A172 (cell line): ENCODE data around the gene COL6A3. TPM values are rescaled to one million over a fixed set of nuclear protein-coding genes. Genes with fewer than 3 reads are reported as not detected.
"Not testable (repeated sequence)": the region's sequence is repeated elsewhere in the genome, so short reads cannot be mapped to it uniquely, and the experiment has no call there.

Experiments used
- DNase-seq: peaks from one replicate; pipeline ENCODE4 v3.0.0-alpha.2; 2015; ENCODE audit warnings: low spot score
- total RNA-seq: library from RNA; depleted of rRNA; stranded (reverse); fragments of >200 nt; shearing (Covaris generic); gene quantifications from 2 replicates; pipeline ENCODE4 v1.2.3, GENCODE V29; 2014

Gene COL6A3
- total RNA-seq, 1 experiment from 2014 or later = 4.8 TPM

DNA sequence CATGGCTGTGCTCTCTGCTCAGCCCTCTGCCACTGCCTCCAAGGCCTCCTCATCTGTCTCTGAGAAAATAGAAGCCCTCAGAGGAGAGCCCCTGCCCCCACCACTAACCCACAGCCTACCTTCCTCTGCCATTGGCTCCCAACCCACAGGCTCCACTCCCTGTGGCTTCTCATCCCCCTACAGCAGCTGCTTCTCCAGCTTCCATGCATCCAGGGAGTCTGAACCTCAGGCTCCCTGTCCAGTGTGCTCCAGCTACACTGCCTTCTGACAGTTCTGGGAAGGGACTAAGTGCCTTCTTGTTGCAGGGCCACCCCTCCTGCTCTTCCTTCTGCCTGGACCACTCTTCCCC lies 29.3 kb downstream of the COL6A3 start:
- no peak for DNase-seq

DNA sequence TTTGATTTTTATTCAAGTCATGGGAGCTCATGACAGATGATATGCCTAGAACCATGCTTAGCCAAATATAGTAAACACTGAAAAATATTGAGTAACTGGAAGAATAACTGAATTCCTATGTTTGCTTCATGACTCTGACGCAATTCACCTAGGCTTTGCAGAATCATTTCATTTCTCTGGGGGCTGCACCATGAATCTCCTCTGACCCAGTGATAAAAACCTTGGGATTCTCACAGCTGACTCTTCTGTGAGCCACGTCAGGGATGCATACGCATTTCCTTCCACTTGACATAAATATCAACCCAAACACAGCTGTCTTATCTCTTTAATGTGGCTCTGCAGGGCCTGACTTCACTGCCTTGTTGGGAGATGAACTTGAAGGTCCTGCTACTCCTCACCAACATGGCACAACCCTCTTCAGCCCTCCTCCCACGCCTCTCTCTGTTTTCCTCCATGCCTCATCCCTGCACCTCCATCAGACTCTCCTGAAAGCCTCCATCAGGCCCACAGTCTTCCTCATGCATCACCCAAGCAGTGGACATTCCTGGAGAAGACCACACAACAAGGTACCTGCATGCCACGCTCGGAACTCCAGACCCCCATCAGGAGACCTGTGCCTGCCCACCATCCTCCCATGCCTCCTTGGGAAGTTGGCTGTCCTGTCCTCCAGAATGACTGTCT lies 29.8 kb downstream of the COL6A3 start:
- DNase-seq = no peak

DNA sequence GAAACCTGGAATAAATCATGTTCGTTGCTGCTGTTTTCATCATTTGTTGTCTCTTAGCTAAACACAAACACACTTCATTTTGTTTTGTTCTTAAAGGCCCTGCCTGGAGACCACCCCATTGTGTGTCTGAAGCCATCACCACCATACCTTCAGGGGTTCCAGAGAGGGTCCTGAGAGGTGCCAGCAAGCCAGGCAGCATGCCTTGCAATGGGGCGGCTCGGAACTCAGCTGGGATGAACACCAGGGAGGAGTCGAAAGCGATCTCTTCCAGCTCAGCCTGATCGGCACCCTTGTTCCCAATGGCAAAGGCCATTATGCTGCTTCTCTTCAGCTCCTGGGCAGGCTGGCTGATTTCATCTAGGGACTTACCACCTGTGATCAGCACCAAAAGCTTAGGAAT lies 33.2 kb downstream of the COL6A3 start:
- no peak for DNase-seq

DNA sequence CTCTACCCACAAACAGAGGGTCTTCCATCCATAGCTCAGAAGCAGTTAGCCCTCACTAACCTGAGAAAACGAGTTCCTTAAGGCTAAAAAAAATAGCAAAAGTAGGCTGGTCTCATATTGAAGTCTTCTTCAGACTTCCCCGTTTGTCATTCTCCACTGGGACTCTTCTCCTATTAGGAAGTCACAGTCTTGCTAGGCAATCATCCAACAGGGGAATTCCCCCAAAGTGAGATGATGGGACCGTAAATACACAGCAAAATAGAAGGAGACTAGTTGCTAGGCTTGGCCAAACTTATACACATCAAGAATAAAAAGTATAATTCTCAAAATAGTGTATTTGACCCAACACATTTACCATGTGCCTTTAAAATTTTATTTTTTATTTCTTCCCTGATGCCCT lies 34.3 kb downstream of the COL6A3 start:
- no peak for DNase-seq

DNA sequence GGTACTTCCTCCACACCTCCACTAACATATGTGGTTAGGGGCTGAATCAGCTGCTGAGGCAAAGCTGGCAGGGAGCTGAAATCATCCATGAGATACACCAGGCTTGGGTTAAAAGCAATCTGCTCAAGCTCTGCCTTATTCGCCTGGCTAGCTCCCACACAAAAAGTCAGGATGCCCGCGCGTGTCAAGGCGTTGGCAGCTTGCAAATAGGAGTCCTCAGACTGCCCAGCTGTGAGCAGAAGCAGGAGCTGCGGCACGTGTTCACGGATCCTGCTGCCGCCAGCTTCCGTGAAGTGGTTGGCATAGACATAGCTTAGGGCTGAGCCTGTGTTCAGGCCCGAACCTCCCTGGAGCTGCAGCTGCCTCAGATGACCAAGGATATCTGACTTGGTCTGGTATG lies 35.3 kb downstream of the COL6A3 start:
- DNase-seq = no peak

DNA sequence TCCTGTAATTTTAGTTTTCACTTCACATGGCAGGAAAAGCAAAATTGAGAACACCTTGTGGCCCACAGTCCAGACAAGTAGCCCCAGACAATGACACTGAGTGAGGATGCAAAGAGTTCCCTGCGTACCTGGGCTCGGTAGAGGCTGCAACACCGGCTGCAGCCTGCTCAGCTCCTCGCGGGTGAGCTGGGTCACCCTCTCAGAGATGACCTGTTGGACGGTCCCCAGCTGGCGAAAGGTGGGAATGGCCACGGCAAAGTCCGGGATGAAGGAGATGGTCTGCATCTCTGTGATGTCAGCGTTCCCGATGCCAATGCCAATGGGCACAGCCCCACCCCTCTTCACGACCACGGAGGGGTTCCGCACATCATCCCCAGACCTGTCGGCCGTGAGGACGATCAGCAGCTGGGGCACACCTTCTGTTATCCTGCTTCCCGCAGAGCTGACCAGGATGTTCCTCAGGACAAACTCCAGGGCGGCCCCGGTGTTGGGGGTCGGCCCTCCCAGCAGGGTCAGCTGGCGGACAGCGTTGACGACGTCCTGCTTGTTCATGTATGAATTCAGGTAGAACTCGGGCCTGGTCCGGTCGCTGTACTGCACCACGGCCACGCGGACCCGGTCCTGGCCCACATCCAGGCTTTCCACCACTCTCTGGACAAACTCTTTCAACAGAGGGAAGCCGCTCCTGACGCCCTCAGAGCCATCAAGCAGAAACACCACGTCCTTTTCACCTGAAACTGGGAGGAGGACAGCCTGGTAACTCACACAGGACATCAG lies 39.5 kb downstream of the COL6A3 start:
- no peak for DNase-seq

DNA sequence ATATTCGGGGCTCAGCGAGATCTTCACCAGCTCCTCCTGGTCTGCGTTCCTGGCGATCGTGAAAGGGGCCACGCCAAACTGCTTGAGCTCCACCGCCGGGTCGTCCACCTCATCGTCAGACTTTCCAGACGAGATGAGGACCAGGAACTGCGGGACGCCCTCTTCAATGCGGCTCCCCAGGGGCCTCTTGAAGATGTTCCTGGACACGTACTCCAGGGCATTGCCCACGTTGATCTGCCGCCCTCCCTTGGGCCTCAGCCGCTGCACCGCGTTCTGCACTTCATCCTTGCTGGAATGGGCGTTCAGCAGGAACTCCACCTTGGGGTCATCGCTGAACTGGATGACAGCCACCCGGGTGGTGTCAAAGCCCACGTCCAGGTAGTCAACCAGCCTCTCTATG lies 42.1 kb downstream of the COL6A3 start:
- no peak for DNase-seq

DNA sequence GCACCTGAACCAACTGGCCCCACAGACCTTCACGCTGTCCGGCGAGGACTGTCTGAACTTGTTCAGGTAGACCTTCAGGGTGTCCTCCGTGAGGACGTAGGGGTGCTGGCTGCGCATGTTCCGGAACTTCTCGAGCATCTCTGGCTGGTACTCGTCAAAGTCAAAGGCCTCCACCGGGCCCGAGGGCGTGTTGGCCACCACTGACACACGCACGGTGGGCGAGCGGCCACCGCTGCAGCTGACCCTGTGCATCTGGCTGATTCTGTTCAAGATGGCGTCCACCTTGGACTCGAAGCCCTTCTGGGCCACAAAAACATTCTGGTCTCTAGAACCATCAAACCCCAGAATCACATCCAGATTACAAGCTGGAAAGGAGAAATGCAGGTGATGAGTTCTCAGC lies 48.3 kb downstream of the COL6A3 start:
- no peak for DNase-seq

DNA sequence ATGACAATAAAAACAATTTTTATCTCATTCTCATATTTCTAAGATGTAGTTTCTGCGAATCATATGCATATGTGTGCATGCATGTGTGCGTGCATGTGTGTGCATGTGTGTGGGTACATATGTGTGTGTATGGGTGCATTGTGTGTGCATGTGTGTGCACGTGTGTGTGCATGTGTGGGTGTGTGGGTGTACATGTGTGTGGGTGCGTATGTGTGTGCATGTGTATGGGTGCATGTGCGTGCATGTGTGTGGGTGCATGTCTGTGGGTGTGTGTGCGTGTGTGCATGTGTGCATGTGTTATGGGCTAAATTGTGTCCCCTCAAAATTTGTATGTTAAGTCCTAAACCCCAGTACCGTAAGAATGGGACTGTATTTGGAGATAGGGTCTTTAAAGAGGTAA lies 49.3 kb downstream of the COL6A3 start:
- DNase-seq = no peak

DNA sequence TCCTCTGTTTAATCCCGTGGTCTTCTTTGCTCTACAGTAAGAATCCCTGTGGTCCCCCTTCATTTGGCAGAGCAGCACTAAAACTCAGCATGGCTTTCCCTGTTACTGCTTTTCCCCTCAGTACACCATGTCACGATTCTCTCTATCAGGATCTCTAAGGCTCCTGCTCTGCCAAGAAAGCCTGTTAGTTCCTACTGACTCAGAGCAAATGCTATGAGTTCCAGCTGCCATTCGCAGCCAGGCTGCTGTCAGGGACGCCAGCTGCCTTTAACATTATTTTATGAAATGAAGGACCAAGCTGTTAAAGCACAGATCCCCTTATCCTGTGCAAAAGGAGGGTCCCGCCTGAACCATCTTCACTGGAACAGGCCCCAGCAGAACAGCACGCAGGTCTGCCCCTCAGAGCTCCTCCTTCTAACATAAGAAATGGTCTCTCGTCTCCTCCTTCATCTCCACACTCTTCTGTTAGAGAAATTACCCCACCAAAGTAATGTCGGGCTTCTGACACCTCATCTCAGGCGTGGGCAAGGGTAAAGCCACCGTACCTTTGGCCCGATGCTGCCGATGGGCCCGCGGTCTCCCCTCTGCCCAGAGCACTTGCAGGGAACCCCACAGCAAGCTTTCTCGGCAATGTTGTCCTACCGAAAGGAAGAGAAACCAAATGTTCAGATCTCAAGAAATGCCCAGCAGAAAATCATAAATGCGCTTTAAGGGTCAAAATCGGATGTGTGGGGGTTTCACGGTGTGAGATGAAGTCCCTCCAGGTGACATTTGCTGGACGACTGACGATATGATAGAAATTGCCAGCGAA lies 52.6 kb downstream of the COL6A3 start:
- DNase-seq = no peak

DNA sequence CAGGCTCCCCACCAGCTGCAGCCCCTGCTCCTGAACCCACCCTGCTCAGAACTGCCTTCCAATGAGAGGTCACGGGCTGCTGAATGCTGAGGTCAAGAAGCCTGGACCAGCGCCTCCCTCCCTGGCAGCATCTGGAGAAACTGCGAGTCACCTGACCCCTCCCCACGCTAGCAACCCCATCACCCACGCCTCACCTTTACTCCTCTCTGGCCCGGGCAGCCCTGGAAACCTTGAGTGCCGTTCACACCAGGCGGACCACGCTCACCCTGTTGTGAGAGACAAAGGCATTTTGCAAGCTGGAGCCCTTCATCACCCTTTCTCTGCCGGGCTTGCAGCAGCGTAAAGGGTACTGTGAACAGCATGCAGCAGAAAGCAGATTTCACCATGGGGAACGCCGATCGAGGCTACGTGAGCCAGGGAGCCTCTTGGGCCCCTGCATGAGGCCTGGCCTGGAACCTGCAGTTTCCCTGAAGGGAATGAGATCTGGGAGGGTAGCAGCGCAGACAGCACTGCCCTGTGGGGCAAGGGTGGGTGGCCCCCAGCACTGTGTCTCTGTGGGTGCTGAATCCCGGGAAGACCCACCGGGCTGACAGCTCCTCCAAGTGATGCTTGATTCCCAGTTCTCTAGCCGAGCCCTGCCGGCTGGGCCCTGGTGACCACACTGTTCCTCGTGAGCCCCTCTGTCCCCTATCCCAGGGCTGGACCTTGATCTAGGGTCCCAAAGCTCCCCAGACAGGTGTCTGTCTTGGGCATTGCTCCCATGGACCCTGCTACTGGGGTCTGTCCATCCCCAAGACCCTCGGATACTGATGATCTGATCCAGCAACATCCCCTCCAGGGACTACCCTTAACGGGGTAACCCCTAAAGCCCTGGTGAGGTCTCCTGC lies 53.8 kb downstream of the COL6A3 start:
- DNase-seq = no peak

DNA sequence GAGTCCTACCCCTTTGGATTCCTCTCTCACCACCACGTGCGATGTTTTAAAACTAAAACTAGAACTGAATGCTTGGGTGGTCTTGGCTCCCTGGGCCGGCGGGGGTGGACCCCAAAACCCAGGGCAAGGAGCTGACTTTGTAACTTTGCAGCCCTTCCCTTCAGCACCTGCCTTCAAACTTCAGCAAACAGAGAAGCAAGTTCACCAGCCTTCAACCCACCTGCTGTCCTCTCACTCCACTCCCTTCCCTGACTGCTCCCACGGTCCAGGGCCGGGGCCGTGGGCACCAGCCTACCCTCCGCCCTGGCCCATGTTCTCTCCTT lies 54.5 kb downstream of the COL6A3 start:
- no peak for DNase-seq

DNA sequence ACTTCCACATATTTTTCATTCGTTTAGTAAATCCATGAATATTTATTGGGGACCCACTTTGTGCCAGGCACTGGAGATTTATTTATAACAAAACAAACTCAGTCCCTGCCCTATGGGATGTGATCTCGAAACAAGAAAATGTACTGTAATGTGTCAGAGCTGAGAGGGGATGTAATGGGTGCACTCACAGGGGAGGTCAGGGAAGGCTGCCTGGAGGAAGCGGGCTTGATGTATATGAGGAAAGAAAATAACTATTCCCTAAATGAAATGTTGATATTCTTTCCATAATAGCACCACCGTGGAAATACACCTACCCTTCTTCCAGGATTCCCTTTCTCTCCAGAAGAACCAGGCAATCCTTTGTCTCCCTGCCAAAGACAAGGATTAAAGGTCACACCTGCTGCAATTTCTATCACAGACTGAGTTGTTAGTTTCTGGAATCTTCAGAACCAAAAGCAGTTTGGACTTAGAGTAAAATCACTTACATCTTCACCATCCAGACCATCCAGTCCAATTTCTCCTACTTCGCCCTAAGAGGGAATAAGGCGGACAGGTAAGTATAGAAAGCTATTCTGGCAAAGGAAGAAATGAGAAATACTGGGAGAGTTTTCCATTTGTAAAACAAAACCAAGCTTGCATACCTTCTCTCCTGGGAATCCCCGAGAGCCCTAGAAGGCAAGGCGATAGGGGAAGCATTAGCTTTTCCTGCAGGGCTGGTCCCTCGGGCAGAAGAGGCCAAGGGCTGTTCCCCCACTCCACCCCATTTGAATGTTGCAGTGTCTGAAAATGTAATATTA lies 55.0 kb downstream of the COL6A3 start:
- DNase-seq = no peak

DNA sequence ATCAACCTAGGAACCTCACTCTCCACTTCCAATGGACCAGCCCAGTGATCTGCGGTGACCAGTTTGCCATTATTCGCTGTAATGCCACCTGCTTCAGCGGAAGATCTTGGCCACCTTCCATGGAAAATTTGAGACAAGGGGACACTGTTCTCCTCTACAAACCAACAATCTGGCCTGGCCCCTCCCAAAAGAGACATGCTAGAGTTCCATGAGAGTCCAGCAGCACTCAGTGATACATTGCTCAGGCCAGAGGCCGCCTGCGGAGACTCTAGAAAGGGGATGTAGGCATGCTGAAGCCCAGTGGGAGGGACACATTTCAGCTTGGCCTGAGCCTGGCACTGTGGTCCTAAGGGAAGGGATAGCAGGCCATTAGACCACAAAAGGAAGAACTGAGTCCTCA lies 58.3 kb downstream of the COL6A3 start:
- DNase-seq = no peak

DNA sequence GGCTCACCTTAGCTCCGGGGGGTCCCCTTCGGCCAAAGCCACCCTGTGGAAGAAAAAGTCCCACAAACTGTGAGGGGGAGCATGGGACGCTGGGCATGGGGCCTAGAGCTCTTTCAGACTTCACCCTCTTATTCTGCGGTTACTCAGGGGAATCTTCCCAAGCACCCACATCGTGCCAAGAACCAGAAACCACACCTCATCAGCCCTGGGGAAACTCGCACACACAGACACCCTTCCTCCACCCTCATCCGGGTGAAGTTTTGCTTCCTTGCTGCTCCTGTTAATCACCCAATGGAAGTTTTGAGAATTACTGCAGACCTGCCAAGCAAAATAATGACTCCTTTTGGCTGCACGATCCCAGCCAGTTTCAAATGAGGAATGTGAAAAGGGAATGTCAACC lies 59.1 kb downstream of the COL6A3 start:
- DNase-seq = peak; percentile 88

DNA sequence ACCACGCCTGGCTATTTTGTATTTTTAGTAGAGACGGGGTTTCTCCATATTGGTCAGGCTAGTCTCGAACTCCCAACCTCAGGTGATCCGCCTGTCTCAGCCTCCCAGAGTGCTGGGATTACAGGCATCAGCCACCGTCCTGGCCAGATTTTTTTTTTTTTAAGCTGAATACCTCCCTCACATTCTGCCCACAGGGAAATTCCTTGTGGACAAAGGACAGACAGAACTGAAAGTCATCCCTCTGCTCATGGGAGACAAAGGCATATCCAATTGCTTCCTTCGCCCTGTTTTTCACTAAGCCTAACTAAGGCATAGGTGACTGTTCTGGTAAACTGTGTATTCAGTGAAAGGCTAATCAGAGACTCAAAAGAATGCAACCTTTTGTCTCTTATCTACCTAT lies 59.8 kb downstream of the COL6A3 start:
- not testable (repeated sequence) for DNase-seq

DNA sequence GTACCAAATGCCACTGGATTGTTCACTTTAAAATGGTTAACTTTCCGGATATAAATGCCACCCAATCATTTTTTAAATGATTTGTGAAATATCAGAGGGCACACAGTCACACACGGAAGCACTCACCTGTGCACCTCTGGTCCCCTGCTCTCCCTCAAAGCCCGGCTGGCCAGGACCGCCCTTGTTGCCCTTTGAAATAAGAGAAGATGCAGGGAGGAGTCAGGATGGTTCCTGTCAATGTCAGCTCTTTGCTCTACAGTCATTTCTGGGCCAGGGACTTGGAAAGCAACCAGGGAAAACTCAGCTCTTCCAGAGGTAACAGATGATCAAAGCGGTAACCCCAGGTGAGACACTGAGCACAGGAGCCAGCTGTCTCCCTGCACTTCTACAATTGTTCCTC lies 60.7 kb downstream of the COL6A3 start:
- no peak for DNase-seq

DNA sequence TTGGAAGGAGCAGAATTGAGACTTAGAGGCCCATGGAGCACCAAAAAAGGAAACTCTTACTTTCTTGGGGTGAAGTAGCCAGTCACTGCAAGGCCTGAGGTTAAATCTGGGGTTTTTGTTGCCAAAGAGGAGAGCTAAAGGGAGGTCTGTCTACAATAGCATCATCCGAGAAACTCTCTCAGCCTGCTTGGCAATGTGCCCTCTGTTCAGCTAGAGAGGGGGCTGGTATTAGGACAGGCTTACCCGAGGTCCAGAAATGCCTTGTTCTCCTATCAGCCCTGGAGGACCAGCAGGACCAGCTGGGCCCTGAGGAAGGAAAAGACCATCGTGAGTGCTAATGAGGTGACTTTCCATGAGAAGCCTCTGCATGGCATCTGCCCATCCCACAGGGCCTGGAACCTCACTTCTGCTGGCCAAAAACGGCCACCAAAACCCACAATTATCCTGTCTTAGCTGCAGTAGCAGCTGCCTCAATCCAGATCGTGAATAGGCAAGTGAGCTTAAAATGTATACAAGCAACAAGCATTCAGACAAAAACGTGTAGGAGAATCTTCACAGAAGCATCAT lies 61.6 kb downstream of the COL6A3 start:
- no peak for DNase-seq

DNA sequence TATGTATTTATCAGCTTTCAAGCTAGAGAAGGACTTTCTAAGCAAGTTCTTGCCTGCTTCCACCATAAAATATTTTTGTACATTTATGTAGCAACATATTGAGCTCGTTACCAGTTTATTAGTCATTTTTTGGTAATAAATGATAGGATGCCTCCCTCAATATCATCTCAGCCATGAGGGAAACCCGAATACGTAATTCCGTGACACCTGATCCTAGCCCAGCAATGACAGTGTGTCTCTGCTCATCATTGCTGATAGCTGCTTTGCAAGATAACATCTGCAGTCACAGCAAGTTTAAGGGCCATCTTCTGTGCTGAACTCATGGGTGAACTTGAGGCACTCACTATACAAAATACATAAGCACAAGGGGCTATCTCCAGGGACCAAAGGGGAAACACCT lies 62.2 kb downstream of the COL6A3 start:
- no peak for DNase-seq

DNA sequence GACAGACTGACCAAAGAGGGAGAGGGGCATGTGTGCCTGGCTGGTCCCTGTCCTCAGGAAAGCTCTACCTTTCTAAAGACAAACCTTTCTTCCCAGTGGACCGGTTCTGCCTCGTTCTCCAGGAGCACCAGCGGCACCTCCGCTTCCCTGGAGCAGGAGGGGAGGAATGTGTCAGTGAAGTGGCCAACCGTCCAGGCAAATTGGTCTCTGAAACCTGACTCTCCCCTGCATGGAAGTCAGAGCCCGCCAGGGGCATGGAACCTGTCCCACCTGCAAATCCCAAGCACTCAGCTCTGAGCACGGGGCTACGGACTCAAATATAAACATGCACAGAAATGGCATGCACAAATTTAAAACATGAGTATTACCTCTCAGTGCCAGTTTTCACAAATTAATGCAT lies 62.9 kb downstream of the COL6A3 start:
- no peak for DNase-seq

DNA sequence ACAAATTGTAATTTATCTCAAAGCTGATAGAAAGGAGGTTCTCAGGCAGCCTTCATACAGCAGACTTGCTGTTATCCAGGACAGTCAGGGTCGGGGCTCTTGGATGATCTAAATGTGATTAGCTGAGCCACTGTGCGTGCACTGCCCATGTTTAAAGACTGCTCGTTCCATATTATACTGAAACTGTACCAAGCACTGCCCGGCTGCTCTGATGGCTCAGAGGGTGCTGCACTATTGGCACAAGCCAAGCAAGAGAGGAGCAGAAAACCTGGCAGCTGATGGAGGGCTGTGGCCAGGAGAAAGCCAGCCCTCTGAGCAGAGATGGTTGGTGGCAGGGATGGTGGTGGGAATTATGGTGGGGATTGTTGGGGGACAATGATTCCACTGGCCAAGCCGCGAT lies 63.4 kb downstream of the COL6A3 start:
- DNase-seq = no peak
